GM12878 (cell line): ENCODE measurements around the gene WDR93. TPM values are rescaled to one million over a fixed set of nuclear protein-coding genes. Genes with fewer than 3 reads are reported as not detected.

Experiments used
- ATAC-seq: fragments of 200-7000 bp; cut with Tn5 transposase; 3 replicates; pipeline ENCODE4 v1.9.1; 2020; ENCODE audit warnings: mild to moderate bottlenecking, moderate library complexity
- BruUV-seq: library from RNA; stranded (reverse); fragments of 400-500 nt; replicated peaks from 2 replicates; lab custom pipeline; 2021; lab: Mats Ljungman, UMichigan
- CTCF ChIA-PET: fragments of 300-600 bp; sonication (Branson Sonifier 250); formaldehyde crosslinking; extraction: SDS; loops from one replicate; lab custom pipeline; 2021; ENCODE audit warnings: inconsistent platforms; lab: Yijun Ruan, JAX
- POLR2A ChIA-PET: fragments of 350-600 bp; formaldehyde crosslinking; extraction: SDS; loops from one replicate; lab custom pipeline; 2021; ENCODE audit warnings: inconsistent platforms; lab: Charles Lee
- RAD21 ChIA-PET: fragments of 300-600 bp; sonication (Branson Sonifier 250); formaldehyde crosslinking; loops from one replicate; lab custom pipeline; 2023; ENCODE audit warnings: antibody characterized with exemption; ENCODE audit not compliant: unreplicated experiment; lab: Charles Lee
- SMC1A ChIA-PET: fragments of 300-600 bp; sonication (Branson Sonifier 250); formaldehyde crosslinking; loops from one replicate; lab custom pipeline; 2023; ENCODE audit not compliant: unreplicated experiment, uncharacterized antibody; lab: Charles Lee
- DNase-seq: peaks from one replicate; pipeline ENCODE4 v3.0.0-alpha.2; 2011; ENCODE audit warnings: low read depth, low spot score
- FAIRE-seq: peaks from 3 replicates; lab custom pipeline; 2011; peaks lifted over from hg19 to GRCh38; lab: Jason Lieb, UNC
- H2AFZ ChIP-seq: 2 replicates; pipeline ENCODE4 v1.6.0; 2011; ENCODE audit warnings: low read depth, low read length, control low read depth; ENCODE audit not compliant: control insufficient read depth
- H3K27ac ChIP-seq: 2 replicates; pipeline ENCODE4 v1.5.1; 2011; ENCODE audit warnings: control low read depth; ENCODE audit not compliant: control insufficient read depth, insufficient read depth
- H3K27me3 ChIP-seq, 2 experiments: replicated peaks in 1 of 2; 2 replicates each; pipeline versions ENCODE4 v1.6.0 to v1.6.1; 2011; ENCODE audit warnings: low read length in 1 of 2; ENCODE audit not compliant: control insufficient read depth in 2 of 2, insufficient read depth in 2 of 2
- H3K36me3 ChIP-seq, 2 experiments: 2 replicates each; pipeline ENCODE4 v1.5.1; 2011; ENCODE audit warnings: low read length in 1 of 2; ENCODE audit not compliant: control insufficient read depth in 2 of 2, insufficient read depth in 2 of 2
- H3K4me1 ChIP-seq: 2 replicates; pipeline ENCODE4 v1.6.1; 2011; ENCODE audit warnings: mild to moderate bottlenecking, low read length, moderate library complexity, mixed read lengths; ENCODE audit not compliant: control insufficient read depth, insufficient read depth
- H3K4me2 ChIP-seq: 2 replicates; pipeline ENCODE4 v1.6.0; 2011; ENCODE audit warnings: control low read depth; ENCODE audit not compliant: control insufficient read depth, insufficient read depth
- H3K4me3 ChIP-seq: fragments of 200-600 bp; sonication (generic); 2 replicates; pipeline ENCODE4 v1.5.1; 2016
- H3K79me2 ChIP-seq: 2 replicates; pipeline ENCODE4 v1.6.0; 2011; ENCODE audit warnings: low read length; ENCODE audit not compliant: control insufficient read depth, insufficient read depth
- H3K9ac ChIP-seq: 2 replicates; pipeline ENCODE4 v1.8.0; 2011; ENCODE audit warnings: low read length, control low read depth, mixed read lengths; ENCODE audit not compliant: control insufficient read depth, insufficient read depth
- H3K9me3 ChIP-seq: replicated peaks from 3 replicates; pipeline ENCODE4 v1.5.1; 2011; ENCODE audit warnings: mild to moderate bottlenecking, low read length; ENCODE audit not compliant: control insufficient read depth, insufficient read depth
- H4K20me1 ChIP-seq: 2 replicates; pipeline ENCODE4 v1.6.0; 2011; ENCODE audit not compliant: control insufficient read depth, insufficient read depth
- BACH1 ChIP-seq: fragments of 450-650 bp; IDR thresholded peaks from 2 replicates; pipeline ENCODE4 v1.6.1; 2017; ENCODE audit warnings: mild to moderate bottlenecking, borderline replicate concordance
- BHLHE40 ChIP-seq, 2 experiments: fragments of 450-650 bp in 1 of 2; IDR thresholded peaks; 2 replicates each; pipeline ENCODE4 v1.6.1; 2011 to 2017; ENCODE audit warnings: low read depth in 2 of 2, borderline replicate concordance in 1 of 2, improper control_type of control experiment in 1 of 2, low read length in 1 of 2, mild to moderate bottlenecking in 1 of 2
- BMI1 ChIP-seq: fragments of 450-650 bp; IDR thresholded peaks from 2 replicates; pipeline ENCODE4 v1.6.1; 2016; ENCODE audit warnings: mild to moderate bottlenecking, moderate library complexity, borderline replicate concordance
- DPF2 ChIP-seq: fragments of 450-650 bp; IDR thresholded peaks from 2 replicates; pipeline ENCODE4 v1.6.1; 2017; ENCODE audit warnings: mild to moderate bottlenecking
- GATAD2B ChIP-seq: fragments of 450-650 bp; conservative IDR thresholded peaks from 2 replicates; pipeline ENCODE4 v1.6.1; 2017; ENCODE audit warnings: low read depth, mild to moderate bottlenecking, moderate library complexity
- IKZF1 ChIP-seq: fragments of 450-650 bp; conservative IDR thresholded peaks from 2 replicates; pipeline ENCODE4 v1.6.1; 2017; ENCODE audit warnings: antibody characterized with exemption, mild to moderate bottlenecking
- MXI1 ChIP-seq: fragments of 150-350 bp; IDR thresholded peaks from 2 replicates; pipeline ENCODE4 v1.6.1; 2011; ENCODE audit warnings: low read depth, mild to moderate bottlenecking, inconsistent platforms, low read length, improper control_type of control experiment
- PKNOX1 ChIP-seq: fragments of 450-650 bp; IDR thresholded peaks from 2 replicates; pipeline ENCODE4 v1.6.1; 2016; ENCODE audit warnings: mild to moderate bottlenecking
- SUPT20H ChIP-seq: IDR thresholded peaks from 2 replicates; pipeline ENCODE4 v1.6.1; 2011; ENCODE audit warnings: low read depth, mild to moderate bottlenecking, low read length, moderate library complexity, borderline replicate concordance; ENCODE audit not compliant: control insufficient read depth
- TBL1XR1 ChIP-seq: IDR thresholded peaks from 2 replicates; pipeline ENCODE4 v1.6.1; 2012; ENCODE audit warnings: low read depth, low read length, improper control_type of control experiment
- WGBS: methylation state at CpG from one replicate; pipeline ENCODE4 v1.1.6; 2016; ENCODE audit warnings: low lambda C conversion rate; ENCODE audit not compliant: insufficient replicate concordance, insufficient coverage; ENCODE audit errors: missing lambda C conversion rate; 5-methylcytosine and 5-hydroxymethylcytosine counted together
- in situ Hi-C: fragments of 300-500 bp; cut with MboI; formaldehyde crosslinking; loops from 9 replicates; pipeline ENCODE4 v1.14.3; 2018; ENCODE audit warnings: mixed read lengths
- intact Hi-C: fragments of 100-400 bp; cut with micrococcal nuclease; formaldehyde crosslinking; loops from one replicate; pipeline ENCODE4 v1.14.2; 2022; ENCODE audit not compliant: unreplicated experiment
- polyA plus RNA-seq, 11 experiments: library from polyadenylated mRNA; depleted of rRNA in 4 of 11; unstranded in 6 of 11; stranded (reverse) in 5 of 11; fragments of >200 nt; fragmentation: Nextera tagmentation in 4 of 11; fragmentation: Illumina TruSeq in 1 of 11; extraction: Ambion mirVana in 4 of 11; extraction: Trizol in 1 of 11; gene quantifications; 1 replicate in 1 of 11; 2 replicates in 10 of 11; pipeline versions ENCODE4 v1.2.1 to v1.2.3, GENCODE V29; 2011 to 2016; ENCODE audit warnings: inconsistent platforms in 2 of 11, missing spikeins in 2 of 11, low read depth in 1 of 11
- total RNA-seq, 4 experiments: library from RNA; depleted of rRNA in 3 of 4; stranded (reverse); fragments of >200 nt in 3 of 4; fragmentation: Illumina TruSeq in 1 of 4; extraction: Trizol in 1 of 4; gene quantifications; 2 replicates each; pipeline versions ENCODE4 v1.2.1 to v1.2.3, GENCODE V29; 2013 to 2021
- TF ChIP-seq, protein P1 (sequence below): fragments of 450-650 bp; IDR thresholded peaks from 2 replicates; pipeline ENCODE4 v1.6.1; 2017; ENCODE audit warnings: low read depth, mild to moderate bottlenecking, moderate library complexity
- TF ChIP-seq, protein P2 (sequence below): IDR thresholded peaks from 2 replicates; pipeline ENCODE4 v1.6.1; 2011; ENCODE audit warnings: low read depth, low read length, improper control_type of control experiment, borderline replicate concordance
- TF ChIP-seq, protein P3 (sequence below): fragments of 150-350 bp; IDR thresholded peaks from 2 replicates; pipeline ENCODE4 v1.6.1; 2016; ENCODE audit warnings: low read depth, low read length
- TF ChIP-seq, protein P4 (sequence below): IDR thresholded peaks from 2 replicates; pipeline ENCODE4 v1.6.1; 2011; ENCODE audit warnings: borderline replicate concordance, low read depth, mild to moderate bottlenecking, moderate library complexity, mixed read lengths, low read length; ENCODE audit not compliant: insufficient read depth; ENCODE audit errors: extremely low read length

Gene WDR93
- total and polyA plus RNA-seq, 10 of the 15 experiments (the other 5 are each of a cell fraction or from before 2014, with no cell fraction given): not detected

DNA sequence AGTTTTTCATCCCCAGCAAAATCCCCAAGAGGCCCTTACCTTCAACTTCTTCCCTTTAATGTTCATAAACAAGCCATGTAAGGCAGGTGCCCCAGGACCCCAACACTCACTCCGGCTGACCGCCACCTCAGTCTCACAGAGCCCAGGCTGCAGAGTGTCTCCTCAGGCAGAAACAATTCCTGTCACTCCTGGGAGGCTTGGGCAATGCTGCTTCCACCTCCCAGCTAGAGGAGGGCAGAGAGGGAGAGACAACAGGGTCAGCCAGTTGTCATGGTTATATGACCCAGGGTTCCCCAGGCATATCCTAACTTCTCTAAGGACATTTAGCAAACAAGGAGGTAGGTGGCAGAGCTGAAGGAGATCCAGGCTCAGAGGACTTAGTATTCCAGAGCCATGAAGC is 11.4 kb upstream of the WDR93 start, which contains the start of gene PLIN1:
PLIN1 (minus strand) TSS at position 156 of the 400 bp plus-strand sequence. CDS start 1,878 bp downstream, outside the sequence.
- H3K9ac ChIP-seq: no peak within 1 kb of the TSS
- intact Hi-C loops: no loop called here

More for the DNA sequence above, 11.4 kb upstream of the WDR93 start, which contains the start of gene PLIN1:
- H3K27me3 ChIP-seq: no peaks in the 10 kb centered on the region
- no peak within 1 kb of the TSS for H3K4me3 ChIP-seq
- H4K20me1 ChIP-seq: no peaks in the 10 kb centered on the region
- CTCF ChIA-PET: no interaction called here
- WGBS: 92% methylated on average over 2 of the region's 2 CpGs
- POLR2A ChIA-PET: no interaction called here
- H3K4me2 ChIP-seq: no peak within 1 kb of the TSS
- SMC1A ChIA-PET: no interaction called here
- no TSS peak for BruUV-seq
- H3K79me2 ChIP-seq: no peaks in the 10 kb centered on the region
- no peak for TF ChIP-seq BACH1
- no peak for TF ChIP-seq BMI1
- TF ChIP-seq BHLHE40 (IDR thresholded peaks at IDR 0.05; ENCODE audit: borderline replicate concordance in 1 of 2, low read depth in 2 of 2, low read length in 1 of 2): no peak
- TF ChIP-seq, protein P1, sequence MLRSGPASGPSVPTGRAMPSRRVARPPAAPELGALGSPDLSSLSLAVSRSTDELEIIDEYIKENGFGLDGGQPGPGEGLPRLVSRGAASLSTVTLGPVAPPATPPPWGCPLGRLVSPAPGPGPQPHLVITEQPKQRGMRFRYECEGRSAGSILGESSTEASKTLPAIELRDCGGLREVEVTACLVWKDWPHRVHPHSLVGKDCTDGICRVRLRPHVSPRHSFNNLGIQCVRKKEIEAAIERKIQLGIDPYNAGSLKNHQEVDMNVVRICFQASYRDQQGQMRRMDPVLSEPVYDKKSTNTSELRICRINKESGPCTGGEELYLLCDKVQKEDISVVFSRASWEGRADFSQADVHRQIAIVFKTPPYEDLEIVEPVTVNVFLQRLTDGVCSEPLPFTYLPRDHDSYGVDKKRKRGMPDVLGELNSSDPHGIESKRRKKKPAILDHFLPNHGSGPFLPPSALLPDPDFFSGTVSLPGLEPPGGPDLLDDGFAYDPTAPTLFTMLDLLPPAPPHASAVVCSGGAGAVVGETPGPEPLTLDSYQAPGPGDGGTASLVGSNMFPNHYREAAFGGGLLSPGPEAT: no peak
- TF ChIP-seq TBL1XR1: no peak
- TF ChIP-seq SUPT20H: no peak
- TF ChIP-seq, protein P2, sequence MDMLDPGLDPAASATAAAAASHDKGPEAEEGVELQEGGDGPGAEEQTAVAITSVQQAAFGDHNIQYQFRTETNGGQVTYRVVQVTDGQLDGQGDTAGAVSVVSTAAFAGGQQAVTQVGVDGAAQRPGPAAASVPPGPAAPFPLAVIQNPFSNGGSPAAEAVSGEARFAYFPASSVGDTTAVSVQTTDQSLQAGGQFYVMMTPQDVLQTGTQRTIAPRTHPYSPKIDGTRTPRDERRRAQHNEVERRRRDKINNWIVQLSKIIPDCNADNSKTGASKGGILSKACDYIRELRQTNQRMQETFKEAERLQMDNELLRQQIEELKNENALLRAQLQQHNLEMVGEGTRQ: no peak
- no peak for TF ChIP-seq IKZF1
- no peak for TF ChIP-seq PKNOX1
- TF ChIP-seq GATAD2B: no peak
- TF ChIP-seq, protein P3, sequence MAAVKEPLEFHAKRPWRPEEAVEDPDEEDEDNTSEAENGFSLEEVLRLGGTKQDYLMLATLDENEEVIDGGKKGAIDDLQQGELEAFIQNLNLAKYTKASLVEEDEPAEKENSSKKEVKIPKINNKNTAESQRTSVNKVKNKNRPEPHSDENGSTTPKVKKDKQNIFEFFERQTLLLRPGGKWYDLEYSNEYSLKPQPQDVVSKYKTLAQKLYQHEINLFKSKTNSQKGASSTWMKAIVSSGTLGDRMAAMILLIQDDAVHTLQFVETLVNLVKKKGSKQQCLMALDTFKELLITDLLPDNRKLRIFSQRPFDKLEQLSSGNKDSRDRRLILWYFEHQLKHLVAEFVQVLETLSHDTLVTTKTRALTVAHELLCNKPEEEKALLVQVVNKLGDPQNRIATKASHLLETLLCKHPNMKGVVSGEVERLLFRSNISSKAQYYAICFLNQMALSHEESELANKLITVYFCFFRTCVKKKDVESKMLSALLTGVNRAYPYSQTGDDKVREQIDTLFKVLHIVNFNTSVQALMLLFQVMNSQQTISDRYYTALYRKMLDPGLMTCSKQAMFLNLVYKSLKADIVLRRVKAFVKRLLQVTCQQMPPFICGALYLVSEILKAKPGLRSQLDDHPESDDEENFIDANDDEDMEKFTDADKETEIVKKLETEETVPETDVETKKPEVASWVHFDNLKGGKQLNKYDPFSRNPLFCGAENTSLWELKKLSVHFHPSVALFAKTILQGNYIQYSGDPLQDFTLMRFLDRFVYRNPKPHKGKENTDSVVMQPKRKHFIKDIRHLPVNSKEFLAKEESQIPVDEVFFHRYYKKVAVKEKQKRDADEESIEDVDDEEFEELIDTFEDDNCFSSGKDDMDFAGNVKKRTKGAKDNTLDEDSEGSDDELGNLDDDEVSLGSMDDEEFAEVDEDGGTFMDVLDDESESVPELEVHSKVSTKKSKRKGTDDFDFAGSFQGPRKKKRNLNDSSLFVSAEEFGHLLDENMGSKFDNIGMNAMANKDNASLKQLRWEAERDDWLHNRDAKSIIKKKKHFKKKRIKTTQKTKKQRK: no peak
- no peak for TF ChIP-seq DPF2
- TF ChIP-seq, protein P4, sequence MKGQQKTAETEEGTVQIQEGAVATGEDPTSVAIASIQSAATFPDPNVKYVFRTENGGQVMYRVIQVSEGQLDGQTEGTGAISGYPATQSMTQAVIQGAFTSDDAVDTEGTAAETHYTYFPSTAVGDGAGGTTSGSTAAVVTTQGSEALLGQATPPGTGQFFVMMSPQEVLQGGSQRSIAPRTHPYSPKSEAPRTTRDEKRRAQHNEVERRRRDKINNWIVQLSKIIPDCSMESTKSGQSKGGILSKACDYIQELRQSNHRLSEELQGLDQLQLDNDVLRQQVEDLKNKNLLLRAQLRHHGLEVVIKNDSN: no peak
- no peak for TF ChIP-seq MXI1
- FAIRE-seq (no peak), ATAC-seq (no peak), DNase-seq (no peak)
- RAD21 ChIA-PET: no interaction called here
- H2AFZ ChIP-seq: no peak within 1 kb of the TSS
- H3K36me3 ChIP-seq: no peaks in the 10 kb centered on the region
- in situ Hi-C loops: no loop called here
- no peaks in the 10 kb centered on the region for H3K4me1 ChIP-seq
- no peaks in the 10 kb centered on the region for H3K9me3 ChIP-seq
- no peak within 1 kb of the TSS for H3K27ac ChIP-seq
